PC-3 (cell line): ENCODE measurements around the gene PHF21B. TPM values are rescaled to one million over a fixed set of nuclear protein-coding genes. Genes with fewer than 3 reads are reported as not detected.

Experiments
- ATAC-seq: fragments of 200-7000 bp; cut with Tn5 transposase; 2 replicates; pipeline ENCODE4 v1.9.1; 2020; ENCODE audit warnings: mild to moderate bottlenecking, moderate library complexity
- BruUV-seq: library from RNA; stranded (reverse); fragments of 400-500 nt; replicated peaks from 2 replicates; lab custom pipeline; 2021; lab: Mats Ljungman, UMichigan
- CTCF ChIA-PET: fragments of 300-600 bp; sonication (Branson Sonifier 250); formaldehyde crosslinking; loops from one replicate; lab custom pipeline; 2022; ENCODE audit warnings: antibody characterized with exemption; lab: Charles Lee
- POLR2A ChIA-PET: fragments of 300-600 bp; sonication (Branson Sonifier 250); formaldehyde crosslinking; loops from one replicate; lab custom pipeline; 2022; ENCODE audit warnings: antibody characterized with exemption; ENCODE audit not compliant: unreplicated experiment; lab: Charles Lee
- DNase-seq: peaks from one replicate; pipeline ENCODE4 v3.0.0-alpha.2; 2015
- H2AFZ ChIP-seq: fragments of 300-600 bp; sonication (generic); 2 replicates; pipeline ENCODE4 v1.6.0; 2016; ENCODE audit warnings: antibody characterized with exemption, low read length
- H3F3A ChIP-seq: fragments of 300-600 bp; sonication (generic); one replicate; pipeline ENCODE4 v1.6.0; 2017; ENCODE audit warnings: antibody characterized with exemption, low read length, control low read depth, mild to moderate bottlenecking; ENCODE audit not compliant: unreplicated experiment
- H3K27ac ChIP-seq: fragments of 300-600 bp; sonication (generic); 2 replicates; pipeline ENCODE4 v1.5.1; 2016; ENCODE audit warnings: mild to moderate bottlenecking, low read length
- H3K27me3 ChIP-seq: fragments of 300-600 bp; sonication (generic); 2 replicates; pipeline ENCODE4 v1.6.1; 2016; ENCODE audit warnings: low read length, mixed read lengths
- H3K36me3 ChIP-seq: fragments of 300-600 bp; sonication (generic); 2 replicates; pipeline ENCODE4 v1.6.1; 2016; ENCODE audit warnings: low read depth, mixed run types, low read length, mixed read lengths
- H3K4me1 ChIP-seq: fragments of 300-600 bp; sonication (generic); 2 replicates; pipeline ENCODE4 v1.5.1; 2016; ENCODE audit warnings: low read length; ENCODE audit not compliant: insufficient read depth
- H3K4me2 ChIP-seq: fragments of 300-600 bp; sonication (generic); 2 replicates; pipeline ENCODE4 v1.6.0; 2016; ENCODE audit warnings: low read length
- H3K4me3 ChIP-seq: fragments of 300-600 bp; sonication (generic); 2 replicates; pipeline ENCODE4 v1.5.1; 2016; ENCODE audit warnings: mild to moderate bottlenecking, low read length, mixed read lengths
- H3K79me2 ChIP-seq: fragments of 300-600 bp; sonication (generic); 2 replicates; pipeline ENCODE4 v1.6.1; 2017; ENCODE audit warnings: low read length, mixed read lengths
- H3K9ac ChIP-seq: fragments of 300-600 bp; sonication (generic); 2 replicates; pipeline ENCODE4 v1.6.0; 2016; ENCODE audit warnings: mild to moderate bottlenecking, low read length
- H3K9me2 ChIP-seq: fragments of 300-600 bp; sonication (generic); replicated peaks from 2 replicates; pipeline ENCODE4 v1.6.1; 2016; ENCODE audit warnings: mixed run types, low read length, mixed read lengths
- H3K9me3 ChIP-seq: fragments of 300-600 bp; sonication (generic); 2 replicates; pipeline ENCODE4 v1.6.1; 2016; ENCODE audit warnings: low read length, mixed read lengths
- H4K20me1 ChIP-seq: fragments of 300-600 bp; sonication (generic); 2 replicates; pipeline ENCODE4 v1.6.1; 2016; ENCODE audit warnings: low read length, mixed read lengths
- EZH2 ChIP-seq: fragments of 300-600 bp; sonication (generic); IDR thresholded peaks from one replicate; pipeline ENCODE4 v1.6.1; 2017; ENCODE audit warnings: antibody characterized with exemption, mild to moderate bottlenecking, low read length; ENCODE audit not compliant: unreplicated experiment
- EZH2phosphoT487 ChIP-seq: fragments of 300-600 bp; sonication (generic); IDR thresholded peaks from 2 replicates; pipeline ENCODE4 v1.6.1; 2018; ENCODE audit warnings: mild to moderate bottlenecking, antibody characterized with exemption, low read length, borderline replicate concordance
- intact Hi-C: fragments of 100-400 bp; cut with micrococcal nuclease; formaldehyde crosslinking; loops from 2 replicates; pipeline ENCODE4 v1.9.0; 2023
- total RNA-seq: library from RNA; depleted of rRNA; stranded (reverse); fragments of >200 nt; gene quantifications from 2 replicates; pipeline ENCODE4 v1.2.3, GENCODE V29; 2014
- TF ChIP-seq, protein P1 (sequence below): fragments of 300-600 bp; sonication (generic); conservative IDR thresholded peaks from 2 replicates; pipeline ENCODE4 v1.5.1; 2017; ENCODE audit warnings: antibody characterized with exemption, low read depth, mild to moderate bottlenecking, low read length

Gene PHF21B
- total RNA-seq, 1 experiment from 2014 or later, result not detected

DNA sequence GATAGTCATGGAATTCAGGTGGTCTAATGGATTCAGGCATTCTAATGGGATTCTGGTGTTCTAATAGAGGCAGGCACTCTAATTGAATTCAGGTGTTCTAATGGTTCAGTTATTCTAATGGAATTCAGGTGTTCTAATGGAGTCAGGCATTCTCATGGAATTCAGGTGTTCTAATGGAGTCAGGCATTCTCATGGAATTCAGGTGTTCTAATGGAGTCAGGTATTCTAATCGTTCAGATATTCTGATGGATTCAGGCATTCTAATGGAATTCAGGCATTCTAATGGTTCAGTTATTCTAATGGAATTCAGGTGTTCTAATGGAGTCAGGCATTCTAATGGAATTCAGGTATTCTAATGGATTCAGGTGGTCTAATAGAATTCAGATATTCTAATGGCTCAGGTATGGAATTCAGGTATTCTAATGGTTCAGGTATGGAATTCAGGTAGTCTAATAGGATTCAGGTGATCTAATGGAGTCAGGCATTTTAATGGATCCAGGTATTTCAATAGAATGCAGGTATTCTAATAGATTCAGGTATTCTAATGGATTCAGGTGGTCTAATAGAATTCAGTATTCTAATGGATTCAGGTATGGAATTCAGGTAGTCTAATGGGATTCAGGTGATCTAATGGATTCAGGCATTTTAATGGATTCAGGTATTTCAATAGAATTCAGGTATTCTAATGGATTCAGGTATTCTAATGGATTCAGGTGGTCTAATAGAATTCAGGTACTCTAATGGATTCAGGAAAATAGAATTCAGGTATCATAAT, 22.0 kb upstream of the PHF21B start:
- Histone ChIP-seq H3K27me3 (peaks cover 21% of the 10 kb centered on the region; the same call in 1 of the 2 replicates), H3F3A (no peaks in the 10 kb centered on the region), H3K9me2 (no peaks in the 10 kb centered on the region), H3K79me2 (no peaks in the 10 kb centered on the region), H3K4me1 (no peaks in the 10 kb centered on the region), H3K36me3 (no peaks in the 10 kb centered on the region), H3K4me2 (no peak overlapping the region), H3K9ac (no peak overlapping the region), H3K9me3 (no peaks in the 10 kb centered on the region), H3K4me3 (no peak overlapping the region), H4K20me1 (no peaks in the 10 kb centered on the region), H3K27ac (no peak overlapping the region), H2AFZ (no peak overlapping the region)
- ChIA-PET POLR2A (no interaction called here), CTCF (no interaction called here)
- ATAC-seq (no peak), DNase-seq (no peak)
- BruUV-seq, result no TSS peak
- TF ChIP-seq, protein P1, sequence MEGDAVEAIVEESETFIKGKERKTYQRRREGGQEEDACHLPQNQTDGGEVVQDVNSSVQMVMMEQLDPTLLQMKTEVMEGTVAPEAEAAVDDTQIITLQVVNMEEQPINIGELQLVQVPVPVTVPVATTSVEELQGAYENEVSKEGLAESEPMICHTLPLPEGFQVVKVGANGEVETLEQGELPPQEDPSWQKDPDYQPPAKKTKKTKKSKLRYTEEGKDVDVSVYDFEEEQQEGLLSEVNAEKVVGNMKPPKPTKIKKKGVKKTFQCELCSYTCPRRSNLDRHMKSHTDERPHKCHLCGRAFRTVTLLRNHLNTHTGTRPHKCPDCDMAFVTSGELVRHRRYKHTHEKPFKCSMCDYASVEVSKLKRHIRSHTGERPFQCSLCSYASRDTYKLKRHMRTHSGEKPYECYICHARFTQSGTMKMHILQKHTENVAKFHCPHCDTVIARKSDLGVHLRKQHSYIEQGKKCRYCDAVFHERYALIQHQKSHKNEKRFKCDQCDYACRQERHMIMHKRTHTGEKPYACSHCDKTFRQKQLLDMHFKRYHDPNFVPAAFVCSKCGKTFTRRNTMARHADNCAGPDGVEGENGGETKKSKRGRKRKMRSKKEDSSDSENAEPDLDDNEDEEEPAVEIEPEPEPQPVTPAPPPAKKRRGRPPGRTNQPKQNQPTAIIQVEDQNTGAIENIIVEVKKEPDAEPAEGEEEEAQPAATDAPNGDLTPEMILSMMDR, result no peak
- TF ChIP-seq EZH2 (no peak), EZH2phosphoT487 (no peak)
- intact Hi-C loops, result no loop called here

DNA sequence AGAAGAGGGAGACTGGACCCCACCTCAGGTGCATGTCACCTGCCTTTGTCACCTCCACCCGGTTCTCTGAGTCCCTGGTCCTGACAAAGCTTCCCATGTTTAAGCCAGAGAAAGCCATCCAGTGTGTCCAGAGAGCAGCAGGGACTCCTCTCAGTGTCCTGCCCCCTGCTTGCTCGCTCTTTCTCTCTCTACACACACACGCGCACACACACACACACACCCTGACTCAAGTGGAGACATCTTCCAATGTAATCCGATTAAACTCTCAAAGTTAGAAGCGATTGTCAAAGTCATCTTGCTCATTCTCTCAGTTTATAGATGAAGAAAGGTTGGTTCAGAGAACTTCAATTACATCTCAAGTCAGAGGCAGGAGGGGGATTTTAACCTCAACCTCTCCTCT, 19.7 kb upstream of the PHF21B start:
- no peaks in the 10 kb centered on the region for H3K9me3 ChIP-seq
- no peak overlapping the region for H2AFZ ChIP-seq
- no peaks in the 10 kb centered on the region for H3K4me1 ChIP-seq
- H3K9ac ChIP-seq, result no peak overlapping the region
- ATAC-seq (no peak), DNase-seq (no peak)
- POLR2A ChIA-PET, result no interaction called here
- no peaks in the 10 kb centered on the region for H4K20me1 ChIP-seq
- CTCF ChIA-PET, result no interaction called here
- TF ChIP-seq, protein P1, result no peak
- no peak overlapping the region for H3K4me2 ChIP-seq
- H3K79me2 ChIP-seq, result no peaks in the 10 kb centered on the region
- no TSS peak for BruUV-seq
- H3K4me3 ChIP-seq, result no peak overlapping the region
- peaks cover 22% of the 10 kb centered on the region for H3K27me3 ChIP-seq
- H3K9me2 ChIP-seq, result no peaks in the 10 kb centered on the region
- H3K27ac ChIP-seq, result no peak overlapping the region
- intact Hi-C loops, result no loop called here
- H3F3A ChIP-seq, result no peaks in the 10 kb centered on the region
- no peaks in the 10 kb centered on the region for H3K36me3 ChIP-seq

DNA sequence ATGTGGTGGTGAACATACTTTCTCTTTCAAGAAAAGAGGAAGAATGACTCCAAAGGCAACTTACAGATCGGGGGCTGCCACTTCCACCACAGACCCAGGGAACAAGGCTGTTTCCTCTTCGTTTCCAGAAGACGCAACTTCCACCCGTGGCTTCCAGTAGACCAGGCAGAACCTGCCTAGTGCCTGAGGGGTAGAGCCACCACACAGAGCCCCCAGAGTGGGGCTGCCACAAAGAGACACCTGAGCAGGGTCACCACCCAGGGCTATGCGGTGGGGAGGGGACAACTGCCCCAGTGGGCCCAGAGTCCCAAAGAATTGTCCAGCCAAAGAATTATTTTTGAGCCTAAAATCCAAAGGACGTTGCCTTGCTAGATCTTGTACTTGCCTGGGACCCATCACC, 16.7 kb upstream of the PHF21B start:
- no peaks in the 10 kb centered on the region for H3K79me2 ChIP-seq
- H3K9ac ChIP-seq, result no peak overlapping the region
- no peaks in the 10 kb centered on the region for H4K20me1 ChIP-seq
- H2AFZ ChIP-seq, result no peak overlapping the region
- H3K27ac ChIP-seq, result no peak overlapping the region
- intact Hi-C loops, result no loop called here
- ATAC-seq (no peak), DNase-seq (no peak)
- CTCF ChIA-PET, result no interaction called here
- H3K36me3 ChIP-seq, result no peaks in the 10 kb centered on the region
- H3K4me3 ChIP-seq, result no peak overlapping the region
- H3F3A ChIP-seq, result no peaks in the 10 kb centered on the region
- no peaks in the 10 kb centered on the region for H3K9me3 ChIP-seq
- H3K9me2 ChIP-seq, result no peaks in the 10 kb centered on the region
- no peaks in the 10 kb centered on the region for H3K4me1 ChIP-seq
- POLR2A ChIA-PET, result no interaction called here
- H3K27me3 ChIP-seq, result peaks cover 37% of the 10 kb centered on the region
- H3K4me2 ChIP-seq, result no peak overlapping the region
- BruUV-seq, result no TSS peak
- TF ChIP-seq, protein P1, result no peak
- TF ChIP-seq EZH2, result no peak
- TF ChIP-seq EZH2phosphoT487, result no peak
